Natural killer cell (primary cell): ENCODE results near the gene STRN. TPM values are rescaled to one million over a fixed set of nuclear protein-coding genes. Genes with fewer than 3 reads are reported as not detected.
"Not testable (repeated sequence)": the region's sequence is repeated elsewhere in the genome, so short reads cannot be mapped to it uniquely, and the experiment has no call there.

Experiments
- ATAC-seq, 3 donors: fragments of 150-1000 bp in 2 of 3; fragments of 200-7000 bp in 1 of 3; cut with Tn5 transposase; 1 replicate in 1 of 3; 2 replicates in 2 of 3; pipeline ENCODE4 v1.10.0; 2021; ENCODE audit warnings: mild to moderate bottlenecking in 2 of 3, moderate library complexity in 2 of 3
- DNase-seq, 2 donors: peaks; one replicate each; pipeline versions ENCODE4 v3.0.0 to v3.0.0-alpha.2; 2013 to 2021; ENCODE audit warnings: mixed read lengths in 1 of 2
- H3K27ac ChIP-seq: one replicate; pipeline ENCODE4 v1.5.1; 2013; ENCODE audit warnings: mild to moderate bottlenecking, low read length
- H3K27me3 ChIP-seq: one replicate; pipeline ENCODE4 v1.6.1; 2013; ENCODE audit warnings: low read length; ENCODE audit not compliant: control insufficient read depth, insufficient read depth
- H3K36me3 ChIP-seq: one replicate; pipeline ENCODE4 v1.6.1; 2013; ENCODE audit warnings: low read length; ENCODE audit not compliant: control insufficient read depth, insufficient read depth
- H3K4me1 ChIP-seq: one replicate; pipeline ENCODE4 v1.6.1; 2013; ENCODE audit warnings: low read length; ENCODE audit not compliant: control insufficient read depth, insufficient read depth
- H3K4me3 ChIP-seq: one replicate; pipeline ENCODE4 v1.5.1; 2013; ENCODE audit warnings: low read length
- H3K9me3 ChIP-seq: one replicate; pipeline ENCODE4 v1.6.1; 2013; ENCODE audit warnings: low read length; ENCODE audit not compliant: control insufficient read depth, insufficient read depth
- H3K27ac Mint-ChIP-seq, 2 donors: one replicate each; pipeline ENCODE4 v1.8.0; 2022; ENCODE audit warnings: mild to moderate bottlenecking in 2 of 2, mixed read lengths in 2 of 2, moderate library complexity in 1 of 2
- H3K27me3 Mint-ChIP-seq, 2 donors: one replicate each; pipeline ENCODE4 v1.8.0; 2022; ENCODE audit warnings: low read depth in 2 of 2, mixed read lengths in 2 of 2
- H3K36me3 Mint-ChIP-seq: one replicate; pipeline ENCODE4 v1.8.0; 2022; ENCODE audit warnings: mixed read lengths
- H3K4me1 Mint-ChIP-seq, 2 donors: one replicate each; pipeline ENCODE4 v1.8.0; 2022; ENCODE audit warnings: mixed read lengths in 2 of 2
- H3K4me3 Mint-ChIP-seq: one replicate; pipeline ENCODE4 v1.8.0; 2022; ENCODE audit warnings: mild to moderate bottlenecking, moderate library complexity, mixed read lengths
- H3K9me3 Mint-ChIP-seq, 2 donors: one replicate each; pipeline ENCODE4 v1.8.0; 2022; ENCODE audit warnings: mixed read lengths in 2 of 2
- WGBS: methylation state at CpG from one replicate; pipeline ENCODE4 v1.1.7; 2013; ENCODE audit warnings: missing lambda C conversion rate; ENCODE audit not compliant: insufficient coverage; 5-methylcytosine and 5-hydroxymethylcytosine counted together
- intact Hi-C: fragments of 100-400 bp; cut with micrococcal nuclease; formaldehyde crosslinking; loops from one replicate; pipeline ENCODE4 v1.14.2; 2022
- total RNA-seq, 4 donors: library from RNA; stranded (reverse); fragments of 120-200 nt in 1 of 4; gene quantifications; one replicate each; pipeline versions ENCODE4 v1.2.3 to v1.2.4, GENCODE V29; 2013 to 2022
- TF ChIP-seq, protein P1 (sequence below): fragments of 200-600 bp; IDR thresholded peaks from one replicate; pipeline ENCODE4 v1.8.0; 2022; ENCODE audit warnings: antibody characterized with exemption

The STRN gene
- total RNA-seq, 3 donors from 2014 or later (not counting 1 experiment from before 2014, with no cell fraction given): 43.1 to 49.9 (median 43.4) TPM

DNA sequence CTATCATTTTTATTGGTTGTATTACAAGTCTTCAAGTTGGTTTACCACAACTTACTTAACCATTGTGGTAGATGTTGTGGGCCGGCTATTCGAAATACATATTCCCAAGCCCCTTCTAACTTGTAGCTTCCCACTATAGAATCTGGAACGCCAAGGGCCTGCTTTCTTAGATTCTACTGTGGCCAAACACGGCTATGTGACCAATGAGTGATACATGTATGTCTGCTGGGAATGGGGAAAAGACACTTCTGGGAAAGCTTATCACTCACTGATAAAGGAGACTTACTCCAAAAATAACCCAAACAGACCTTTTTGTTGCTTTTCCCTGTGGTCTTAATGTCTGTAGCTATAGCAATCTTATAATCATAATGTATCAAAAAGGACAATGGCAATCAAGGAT, 24.5 kb downstream of the STRN start:
- no peaks in the 10 kb centered on the region for H3K9me3 ChIP-seq
- no peak overlapping the region for H3K27ac ChIP-seq
- Mint-ChIP-seq H3K27me3 (no peaks in the 10 kb centered on the region), H3K4me3 (no peak overlapping the region), H3K9me3 (no peaks in the 10 kb centered on the region), H3K4me1 (peaks cover 6 to 7% of the 10 kb centered on the region in 2 donors), H3K27ac (no peak overlapping the region), H3K36me3 (no peaks in the 10 kb centered on the region)
- DNase-seq (no peak), ATAC-seq (no peak)
- H3K4me1 ChIP-seq: no peaks in the 10 kb centered on the region
- WGBS: 100% methylated on average over 2 of the region's 4 CpGs
- no peaks in the 10 kb centered on the region for H3K36me3 ChIP-seq
- no peak overlapping the region for H3K4me3 ChIP-seq
- no peaks in the 10 kb centered on the region for H3K27me3 ChIP-seq
- TF ChIP-seq, protein P1, sequence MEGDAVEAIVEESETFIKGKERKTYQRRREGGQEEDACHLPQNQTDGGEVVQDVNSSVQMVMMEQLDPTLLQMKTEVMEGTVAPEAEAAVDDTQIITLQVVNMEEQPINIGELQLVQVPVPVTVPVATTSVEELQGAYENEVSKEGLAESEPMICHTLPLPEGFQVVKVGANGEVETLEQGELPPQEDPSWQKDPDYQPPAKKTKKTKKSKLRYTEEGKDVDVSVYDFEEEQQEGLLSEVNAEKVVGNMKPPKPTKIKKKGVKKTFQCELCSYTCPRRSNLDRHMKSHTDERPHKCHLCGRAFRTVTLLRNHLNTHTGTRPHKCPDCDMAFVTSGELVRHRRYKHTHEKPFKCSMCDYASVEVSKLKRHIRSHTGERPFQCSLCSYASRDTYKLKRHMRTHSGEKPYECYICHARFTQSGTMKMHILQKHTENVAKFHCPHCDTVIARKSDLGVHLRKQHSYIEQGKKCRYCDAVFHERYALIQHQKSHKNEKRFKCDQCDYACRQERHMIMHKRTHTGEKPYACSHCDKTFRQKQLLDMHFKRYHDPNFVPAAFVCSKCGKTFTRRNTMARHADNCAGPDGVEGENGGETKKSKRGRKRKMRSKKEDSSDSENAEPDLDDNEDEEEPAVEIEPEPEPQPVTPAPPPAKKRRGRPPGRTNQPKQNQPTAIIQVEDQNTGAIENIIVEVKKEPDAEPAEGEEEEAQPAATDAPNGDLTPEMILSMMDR: no peak
- intact Hi-C loops: no loop called here

DNA sequence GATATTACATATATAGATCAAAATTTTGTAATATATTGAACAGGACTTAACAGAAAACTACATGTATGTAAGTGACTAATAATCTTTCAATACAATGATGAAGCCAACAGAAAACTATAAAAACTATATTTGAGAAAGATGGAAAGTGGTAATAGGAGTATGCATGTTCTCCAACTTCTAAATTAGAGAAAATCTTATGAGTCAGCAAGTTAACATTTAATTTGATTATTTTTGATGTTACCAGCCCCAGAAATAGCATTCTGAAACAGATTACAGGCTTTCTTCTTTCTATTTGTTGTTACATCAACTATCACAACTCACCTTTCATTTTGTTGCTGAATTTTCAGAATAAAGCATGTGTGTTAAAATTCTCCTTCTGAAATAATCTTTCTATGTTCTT, 29.8 kb downstream of the STRN start:
- Mint-ChIP-seq H3K27ac (peak overlapping the region in 1 of 2 donors; percentile 16), H3K4me1 (peaks cover 21 to 22% of the 10 kb centered on the region in 2 donors)
- H3K36me3 Mint-ChIP-seq, H3K36me3 ChIP-seq, intact Hi-C loops, H3K4me1 ChIP-seq, H3K27me3 Mint-ChIP-seq, DNase-seq, H3K9me3 ChIP-seq, H3K4me3 ChIP-seq, H3K4me3 Mint-ChIP-seq, H3K9me3 Mint-ChIP-seq, H3K27me3 ChIP-seq, ATAC-seq, H3K27ac ChIP-seq: not testable (repeated sequence)

DNA sequence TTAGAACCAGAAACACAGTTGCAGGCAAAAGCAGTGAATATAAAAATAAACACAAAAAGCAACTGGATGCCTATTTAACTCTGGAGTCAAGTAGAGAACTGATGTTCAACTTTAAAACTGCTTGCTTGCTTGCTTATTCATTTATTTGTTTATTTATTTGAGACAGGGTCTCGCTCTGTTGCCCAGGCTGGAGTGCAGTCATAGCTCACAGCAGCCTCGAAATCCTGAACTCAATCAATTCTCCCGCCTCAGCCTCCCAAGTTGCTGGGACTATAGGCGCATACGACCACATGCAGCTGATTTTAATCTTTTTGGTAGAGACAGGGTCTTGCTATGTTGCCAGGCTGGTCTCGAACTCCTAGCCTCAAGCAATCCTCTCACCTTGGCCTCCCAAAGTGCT, 34.6 kb downstream of the STRN start:
- peaks cover 34 to 36% of the 10 kb centered on the region in 2 donors for H3K4me1 Mint-ChIP-seq
- H3K4me3 ChIP-seq, H3K27ac Mint-ChIP-seq, H3K36me3 ChIP-seq, H3K9me3 Mint-ChIP-seq, H3K36me3 Mint-ChIP-seq, H3K27me3 ChIP-seq, intact Hi-C loops, H3K4me3 Mint-ChIP-seq, H3K27ac ChIP-seq, H3K9me3 ChIP-seq, H3K4me1 ChIP-seq, DNase-seq, ATAC-seq, H3K27me3 Mint-ChIP-seq: not testable (repeated sequence)
- 99% methylated on average over 6 of the region's 6 CpGs for WGBS

DNA sequence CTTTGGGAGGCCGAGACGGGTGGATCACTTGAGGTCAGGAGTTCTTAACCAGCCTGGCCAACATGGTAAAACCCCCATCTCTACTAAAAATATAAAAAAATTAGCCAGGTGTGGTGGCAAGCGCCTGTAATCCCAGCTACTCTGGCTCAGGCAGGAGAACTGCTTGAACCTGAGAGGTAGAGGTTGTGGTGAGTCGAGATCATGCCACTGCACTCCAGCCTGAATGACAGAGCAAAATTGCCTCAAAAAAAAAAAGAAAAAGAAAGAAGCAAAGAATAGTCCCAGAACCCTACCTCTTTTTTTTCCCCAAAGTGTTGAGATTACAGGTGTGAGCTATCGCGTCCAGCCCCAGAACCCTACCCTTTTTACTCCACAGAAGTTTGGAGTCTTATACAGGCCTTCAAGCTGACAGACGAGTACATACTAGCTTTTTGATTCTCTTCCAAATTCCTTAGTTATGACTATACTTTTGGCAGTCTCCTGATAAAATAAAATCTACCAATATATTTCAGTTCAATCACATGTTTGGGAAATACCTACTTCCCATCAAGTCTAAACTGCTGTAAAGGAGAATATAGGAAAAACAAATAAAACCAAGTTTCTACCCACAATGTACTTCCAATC, 35.4 kb downstream of the STRN start:
- Mint-ChIP-seq H3K27ac (peak overlapping the region in 1 of 2 donors; percentile 44), H3K4me1 (peaks cover 42 to 43% of the 10 kb centered on the region in 2 donors)
- DNase-seq, H3K4me3 Mint-ChIP-seq, H3K27ac ChIP-seq, H3K36me3 Mint-ChIP-seq, H3K36me3 ChIP-seq, ATAC-seq, intact Hi-C loops, H3K4me3 ChIP-seq, H3K9me3 ChIP-seq, H3K9me3 Mint-ChIP-seq, H3K4me1 ChIP-seq, H3K27me3 ChIP-seq, H3K27me3 Mint-ChIP-seq: not testable (repeated sequence)
- WGBS: 86% methylated on average over 6 of the region's 7 CpGs

DNA sequence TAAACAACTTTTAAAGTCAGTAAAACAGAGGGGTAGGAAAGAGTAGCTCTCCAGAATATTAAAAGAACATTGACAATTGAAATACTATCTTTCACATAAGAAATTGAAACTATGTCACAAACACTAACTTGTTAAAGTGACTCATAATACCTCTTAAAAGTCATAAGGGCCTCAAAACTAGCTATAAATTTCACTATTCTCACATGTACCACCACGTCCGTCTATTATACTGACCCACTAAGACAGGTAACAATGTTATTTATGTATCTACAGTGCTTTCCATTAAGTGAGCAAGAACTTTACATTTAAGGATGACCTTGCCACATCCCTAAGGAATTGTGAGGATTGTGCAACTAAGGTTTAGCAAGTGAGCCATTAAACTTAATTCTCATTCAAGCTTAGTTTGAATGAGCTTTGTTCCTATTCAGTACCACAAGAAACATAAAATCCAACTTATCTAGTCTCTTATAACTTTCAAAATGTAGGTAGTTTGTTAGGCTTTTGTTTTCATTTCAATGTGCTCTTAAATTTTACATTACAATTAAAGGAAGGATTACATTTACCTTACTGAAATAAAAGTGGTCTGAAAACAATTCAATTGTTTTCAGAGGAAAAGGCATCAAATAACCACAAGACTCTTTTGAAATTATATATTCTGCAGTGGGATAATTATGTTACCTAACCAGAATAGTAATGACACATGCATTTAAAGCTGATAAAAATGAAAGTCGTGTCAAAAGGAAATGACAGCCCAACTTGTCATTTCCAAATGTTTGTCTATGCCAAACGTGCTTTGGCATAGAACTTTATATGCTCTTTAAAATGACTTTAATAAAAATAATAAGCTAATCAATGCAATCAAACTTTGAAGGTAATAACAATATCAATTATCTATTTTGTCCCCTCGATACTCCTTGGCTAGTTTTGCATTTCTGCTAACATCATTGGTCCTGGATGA, 39.9 kb downstream of the STRN start:
- H3K36me3 ChIP-seq, H3K9me3 ChIP-seq, H3K27me3 ChIP-seq, intact Hi-C loops, H3K27me3 Mint-ChIP-seq, H3K4me1 ChIP-seq, H3K4me3 ChIP-seq, H3K27ac ChIP-seq, DNase-seq, H3K36me3 Mint-ChIP-seq, H3K9me3 Mint-ChIP-seq: not testable (repeated sequence)
- Mint-ChIP-seq H3K4me1 (peaks cover 33 to 41% of the 10 kb centered on the region in 2 donors), H3K27ac (peak overlapping the region; percentile 86 to 91), H3K4me3 (peak overlapping the region; percentile 58)
- ATAC-seq: peak in 2 of 3 donors; percentile 42 to 64
- 47% methylated on average over 3 of the region's 5 CpGs for WGBS

DNA sequence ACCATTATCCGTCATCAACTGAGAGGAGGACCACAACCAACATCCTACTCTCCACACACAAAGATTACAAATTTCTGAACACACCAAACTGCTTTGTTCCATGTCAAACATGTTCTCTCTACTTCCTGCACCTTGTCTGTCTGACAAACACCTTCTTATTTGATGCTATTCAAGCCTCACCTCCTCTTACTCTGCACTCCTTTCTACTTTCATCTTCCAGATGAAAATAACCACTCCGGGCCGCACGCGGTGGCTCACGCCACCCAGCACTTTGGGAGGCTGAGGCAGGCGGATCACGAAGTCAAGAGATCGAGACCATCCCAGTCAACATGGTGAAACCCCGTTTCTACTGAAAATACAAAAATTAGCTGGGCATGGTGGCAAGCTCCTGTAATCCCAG, 43.7 kb downstream of the STRN start:
- H3K4me1 Mint-ChIP-seq: peaks cover 28 to 33% of the 10 kb centered on the region in 2 donors
- H3K27ac Mint-ChIP-seq, H3K27ac ChIP-seq, H3K4me3 Mint-ChIP-seq, H3K36me3 Mint-ChIP-seq, ATAC-seq, H3K4me3 ChIP-seq, H3K36me3 ChIP-seq, H3K9me3 Mint-ChIP-seq, H3K4me1 ChIP-seq, H3K27me3 Mint-ChIP-seq, H3K27me3 ChIP-seq, intact Hi-C loops, H3K9me3 ChIP-seq: not testable (repeated sequence)
- WGBS: 98% methylated on average over 10 of the region's 10 CpGs
- peak in 1 of 2 donors; percentile 14 for DNase-seq
